ENCODE measurements around the gene ANGPTL4. TPM values are rescaled to one million over a fixed set of nuclear protein-coding genes. Genes with fewer than 3 reads are reported as not detected.

The ANGPTL4 gene
- total and polyA plus RNA-seq, 2 of the 13 experiments (the other 11 are each of a cell fraction or from before 2014, with no cell fraction given) = 0.80 to 21.7 TPM

- TF ChIP-seq BCL6 (CRISPR knock-in tag; IDR thresholded peaks at IDR 0.05) (peak; percentile 80), YEATS4 (CRISPR knock-in tag; IDR thresholded peaks at IDR 0.05; ENCODE audit: borderline replicate concordance) (peak; percentile 30; the same call in 1 of the 2 replicates), BHLHE40 (IDR thresholded peaks at IDR 0.05; ENCODE audit: low read length) (no peak; the same call in 1 of the 2 replicates), ZNF644 (CRISPR knock-in tag; IDR thresholded peaks at IDR 0.05; ENCODE audit: low read depth) (peak; percentile 66; the same call in 1 of the 2 replicates), SSRP1 (CRISPR knock-in tag; IDR thresholded peaks at IDR 0.05) (0 out of 2 replicates have a peak, but pooled peaks have one; percentile 45), ZNF318 (CRISPR knock-in tag; IDR thresholded peaks at IDR 0.05) (no peak), NCOA2 (CRISPR knock-in tag; IDR thresholded peaks at IDR 0.05) (peak; percentile 85), DRAP1 (CRISPR knock-in tag; IDR thresholded peaks at IDR 0.05) (peak; percentile 18; the same call in 1 of the 2 replicates), FOXM1 (CRISPR knock-in tag; IDR thresholded peaks at IDR 0.05) (no peak), ARID2 (CRISPR knock-in tag; IDR thresholded peaks at IDR 0.05; ENCODE audit: borderline replicate concordance) (0 out of 2 replicates have a peak, but pooled peaks have one; percentile 43), FOXP4 (CRISPR knock-in tag; IDR thresholded peaks at IDR 0.05) (peak; percentile 99), GMEB1 (CRISPR knock-in tag; IDR thresholded peaks at IDR 0.05; ENCODE audit: borderline replicate concordance) (peak; percentile 32; the same call in 1 of the 2 replicates), TEF (CRISPR knock-in tag; IDR thresholded peaks at IDR 0.05) (no peak), SAP130 (CRISPR knock-in tag; IDR thresholded peaks at IDR 0.05; ENCODE audit: low read depth) (peak; percentile 87)
These were observed 24.0 kb downstream of the ANGPTL4 start (continued) for GRCh38 chr19:8387688-8388611.
